NCI-H2107 (cell line): Measurements from ENCODE around the gene LAMC1.

Experiments
- DNase-seq: peaks from one replicate; lab custom pipeline; 2025; lab: John Stamatoyannopoulos, UW

LAMC1 gene

GRCh38 chr1:183194527-183195141 is 171.4 kb downstream of the LAMC1 start:
- DNase-seq = no peak

GRCh38 chr1:183195142-183195574 is 171.9 kb downstream of the LAMC1 start:
- DNase-seq = no peak
